Vagina (tissue), 2 donors: Measurements from ENCODE around the gene LKAAEAR1. TPM values are rescaled to one million over a fixed set of nuclear protein-coding genes. Genes with fewer than 3 reads are reported as not detected.

ENCODE experiments used
- DNase-seq, 2 donors: peaks; one replicate each; pipeline ENCODE4 v3.0.0-alpha.2; 2017; ENCODE audit errors: extremely low spot score in 2 of 2
- H3K27ac ChIP-seq: fragments of 200-600 bp; sonication (generic); one replicate; pipeline ENCODE4 v1.5.1; 2019
- H3K27me3 ChIP-seq: fragments of 200-600 bp; sonication (generic); one replicate; pipeline ENCODE4 v1.5.1; 2019
- H3K36me3 ChIP-seq, 2 donors: fragments of 200-600 bp; sonication (generic); one replicate each; pipeline ENCODE4 v1.5.1; 2017 to 2019
- H3K4me1 ChIP-seq: fragments of 200-600 bp; sonication (generic); one replicate; pipeline ENCODE4 v1.5.1; 2019
- H3K4me3 ChIP-seq, 2 donors: fragments of 200-600 bp; sonication (generic); 1 replicate in 1 of 2; 2 replicates in 1 of 2; pipeline ENCODE4 v1.5.1; 2016 to 2019
- H3K9me3 ChIP-seq: fragments of 200-600 bp; sonication (generic); one replicate; pipeline ENCODE4 v1.5.1; 2019
- POLR2A ChIP-seq, 2 donors: fragments of 450-650 bp; IDR thresholded peaks; one replicate each; pipeline ENCODE4 v1.6.1; 2017; ENCODE audit warnings: antibody characterized with exemption in 2 of 2, mild to moderate bottlenecking in 2 of 2, moderate library complexity in 2 of 2
- POLR2AphosphoS5 ChIP-seq, 2 donors: sonication (generic); formaldehyde crosslinking; IDR thresholded peaks; one replicate each; pipeline ENCODE4 v1.9.0; 2017; ENCODE audit warnings: antibody characterized with exemption in 2 of 2, mild to moderate bottlenecking in 2 of 2, low read depth in 1 of 2; ENCODE audit not compliant: insufficient read depth in 1 of 2
- intact Hi-C: fragments of 100-400 bp; cut with DNase I; formaldehyde crosslinking; loops from one replicate; pipeline ENCODE4 v1.15.1; 2023
- microRNA-seq: library from miRNA; unstranded; fragments of <30 nt; microRNA quantifications from one replicate; pipeline ENCODE4, GENCODE V29; 2017; ENCODE audit warnings: borderline number of aligned reads, borderline replicate concordance
- small RNA-seq: library from RNA; depleted of rRNA; stranded (forward); fragments of <200 nt; gene quantifications from one replicate; pipeline ENCODE3, GENCODE V24; 2016
- total RNA-seq: library from RNA; depleted of rRNA; stranded (reverse); fragments of >200 nt; gene quantifications from one replicate; pipeline ENCODE4 v1.2.3, GENCODE V29; 2016
- TF ChIP-seq, protein P1 (sequence below), 3 experiments: fragments of 450-650 bp in 2 of 3; fragments of 200-600 bp in 1 of 3; sonication (generic) in 1 of 3; IDR thresholded peaks; one replicate each; pipeline ENCODE4 v1.5.1; 2017 to 2019; ENCODE audit warnings: antibody characterized with exemption in 3 of 3, mild to moderate bottlenecking in 2 of 3, moderate library complexity in 2 of 3

LKAAEAR1 gene
- total RNA-seq, 1 donor from 2014 or later: not detected

DNA sequence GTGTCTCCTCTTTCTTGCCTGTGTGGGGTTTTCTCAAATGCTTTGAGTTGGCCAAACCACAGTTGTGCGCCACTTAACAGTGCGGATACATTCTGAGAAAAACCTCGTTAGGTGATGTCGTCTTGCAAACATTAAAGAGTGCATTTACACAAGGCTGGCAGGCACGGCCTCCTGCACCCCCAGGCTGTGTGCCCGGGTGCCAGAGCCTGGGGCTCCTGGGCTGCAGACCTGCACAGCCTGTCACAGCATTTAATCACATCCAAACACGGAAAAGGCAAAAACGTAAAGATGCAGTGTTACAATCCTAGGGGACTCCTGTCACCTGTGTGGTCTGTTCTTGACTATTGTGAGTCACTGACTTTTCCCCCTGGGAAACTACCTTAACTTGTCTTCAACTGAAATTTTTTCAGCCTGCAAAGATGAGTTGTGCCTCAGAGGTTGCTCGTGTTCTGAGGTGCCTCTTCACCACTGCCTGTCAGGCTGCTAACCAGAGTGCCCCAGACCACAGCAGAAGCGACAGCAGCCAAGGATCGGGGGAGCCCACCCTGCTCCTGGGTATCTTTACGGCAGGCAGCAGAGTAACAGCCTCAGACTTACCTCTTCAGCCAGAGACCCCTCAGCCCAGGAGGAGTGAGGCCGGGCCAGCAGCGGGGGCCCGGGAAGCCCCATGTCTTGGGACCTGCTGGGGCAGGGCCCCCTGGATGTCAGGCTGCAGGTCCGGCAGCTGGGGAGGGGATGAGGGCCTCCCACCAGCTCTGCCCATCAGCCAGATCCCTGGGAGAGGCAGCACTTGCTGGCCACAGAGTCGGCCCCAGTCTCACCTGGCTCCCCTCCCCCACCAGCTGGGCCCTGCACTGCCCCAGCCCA, 48.9 kb downstream of the LKAAEAR1 start:
- H3K27ac ChIP-seq: no peak overlapping the region
- H3K9me3 ChIP-seq: no peaks in the 10 kb centered on the region
- no peak for DNase-seq
- H3K36me3 ChIP-seq: peaks cover 0 to 24% of the 10 kb centered on the region in 2 donors
- H3K27me3 ChIP-seq: peaks cover 7% of the 10 kb centered on the region
- no peak overlapping the region for H3K4me3 ChIP-seq
- TF ChIP-seq POLR2AphosphoS5 (IDR thresholded peaks at IDR 0.05; ENCODE audit: insufficient read depth in 1 of 2, low read depth in 1 of 2) (no peak), POLR2A (IDR thresholded peaks at IDR 0.05) (no peak)
- TF ChIP-seq, protein P1, sequence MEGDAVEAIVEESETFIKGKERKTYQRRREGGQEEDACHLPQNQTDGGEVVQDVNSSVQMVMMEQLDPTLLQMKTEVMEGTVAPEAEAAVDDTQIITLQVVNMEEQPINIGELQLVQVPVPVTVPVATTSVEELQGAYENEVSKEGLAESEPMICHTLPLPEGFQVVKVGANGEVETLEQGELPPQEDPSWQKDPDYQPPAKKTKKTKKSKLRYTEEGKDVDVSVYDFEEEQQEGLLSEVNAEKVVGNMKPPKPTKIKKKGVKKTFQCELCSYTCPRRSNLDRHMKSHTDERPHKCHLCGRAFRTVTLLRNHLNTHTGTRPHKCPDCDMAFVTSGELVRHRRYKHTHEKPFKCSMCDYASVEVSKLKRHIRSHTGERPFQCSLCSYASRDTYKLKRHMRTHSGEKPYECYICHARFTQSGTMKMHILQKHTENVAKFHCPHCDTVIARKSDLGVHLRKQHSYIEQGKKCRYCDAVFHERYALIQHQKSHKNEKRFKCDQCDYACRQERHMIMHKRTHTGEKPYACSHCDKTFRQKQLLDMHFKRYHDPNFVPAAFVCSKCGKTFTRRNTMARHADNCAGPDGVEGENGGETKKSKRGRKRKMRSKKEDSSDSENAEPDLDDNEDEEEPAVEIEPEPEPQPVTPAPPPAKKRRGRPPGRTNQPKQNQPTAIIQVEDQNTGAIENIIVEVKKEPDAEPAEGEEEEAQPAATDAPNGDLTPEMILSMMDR (IDR thresholded peaks at IDR 0.05): no peak
- peaks cover 27% of the 10 kb centered on the region for H3K4me1 ChIP-seq
- intact Hi-C loops: no loop called here

DNA sequence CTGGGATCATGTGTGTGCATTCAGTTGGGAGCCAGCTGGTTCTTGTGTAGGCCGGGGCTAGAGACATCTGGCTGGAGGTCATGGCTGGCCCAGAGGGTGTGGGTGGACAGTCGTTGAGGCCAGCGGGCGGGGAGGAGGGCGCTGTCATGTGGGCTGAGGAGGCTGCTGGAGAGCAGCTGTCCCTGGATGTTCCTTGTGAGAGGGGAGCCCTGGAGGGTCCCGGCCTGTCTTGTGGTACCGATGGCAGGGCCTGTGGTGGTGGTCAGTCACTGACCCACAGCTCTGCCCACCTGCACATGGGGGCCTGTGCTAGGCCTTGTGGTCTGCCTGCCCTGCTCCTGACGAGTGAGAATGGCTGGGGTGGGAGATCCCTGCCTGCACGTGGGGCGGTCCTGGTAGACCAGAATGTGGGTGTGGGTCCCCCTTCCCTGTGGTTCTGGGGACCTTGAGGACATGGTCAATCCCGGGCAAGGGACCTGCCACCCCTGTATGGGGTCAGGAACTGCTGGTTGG, 50.2 kb downstream of the LKAAEAR1 start:
- TF ChIP-seq, protein P1 (IDR thresholded peaks at IDR 0.05): no peak
- peaks cover 7% of the 10 kb centered on the region for H3K27me3 ChIP-seq
- H3K4me3 ChIP-seq: no peak overlapping the region
- peaks cover 14% of the 10 kb centered on the region for H3K4me1 ChIP-seq
- no peak overlapping the region for H3K27ac ChIP-seq
- no peak for DNase-seq
- intact Hi-C loops: no loop called here
- no peaks in the 10 kb centered on the region for H3K9me3 ChIP-seq
- peaks cover 0 to 37% of the 10 kb centered on the region in 2 donors for H3K36me3 ChIP-seq

Small RNA genes lying within 50 kb of the gene (microRNA-seq; reads per million reads assigned to microRNA genes)
- not detected for gene MIR6813

Small RNA genes lying within 50 kb of the gene (small RNA-seq; reads per million reads assigned to genes)
- gene AL355803.1 (not detected), gene MIR6813 (not detected)

Other genes with a start within 250 kb of the LKAAEAR1 start
- not detected for gene ABHD16B, start 222.9 kb downstream of the LKAAEAR1 start, total RNA-seq
- 90.1 TPM for gene TPD52L2, start 219.1 kb downstream of the LKAAEAR1 start, total RNA-seq
- gene DNAJC5, start 189.3 kb downstream of the LKAAEAR1 start, total RNA-seq: 25.8 TPM
- gene UCKL1, start 128.0 kb downstream of the LKAAEAR1 start, total RNA-seq: 50.1 TPM
- 10.3 TPM for gene ZNF512B, start 114.5 kb downstream of the LKAAEAR1 start, total RNA-seq
- 11.8 TPM for gene SAMD10, start 104.8 kb downstream of the LKAAEAR1 start, total RNA-seq
- 50.6 TPM for gene PRPF6, start 103.3 kb downstream of the LKAAEAR1 start, total RNA-seq
- gene C20orf204, start 48.2 kb downstream of the LKAAEAR1 start, total RNA-seq: 0.98 TPM
- 57.2 TPM for gene SOX18, start 34.8 kb downstream of the LKAAEAR1 start, total RNA-seq
- gene TCEA2, start 21.2 kb downstream of the LKAAEAR1 start, total RNA-seq: 33.1 TPM
- gene RGS19, start 4.9 kb downstream of the LKAAEAR1 start, total RNA-seq: 20.6 TPM
- 1.5 TPM for gene OPRL1, start 4.3 kb downstream of the LKAAEAR1 start, total RNA-seq
- not detected for gene NPBWR2, start 23.2 kb upstream of the LKAAEAR1 start, total RNA-seq
- not detected for gene MYT1, start 80.1 kb upstream of the LKAAEAR1 start, total RNA-seq
- gene PCMTD2, start 171.3 kb upstream of the LKAAEAR1 start, total RNA-seq: 45.2 TPM